Hepatocyte (in vitro differentiated cells): ENCODE measurements around the gene CNPPD1. TPM values are rescaled to one million over a fixed set of nuclear protein-coding genes. Genes with fewer than 3 reads are reported as not detected.
A peak's percentile ranks its signal among the peaks of the same experiment; 100 is the strongest.

Experiments
- DNase-seq: peaks from one replicate; pipeline ENCODE4 v3.0.0-alpha.2; 2016; ENCODE audit warnings: low spot score
- H2AFZ ChIP-seq: fragments of 200-600 bp; sonication (generic); 2 replicates; pipeline ENCODE4 v1.6.0; 2016; ENCODE audit warnings: antibody characterized with exemption, mild to moderate bottlenecking
- H3K27ac ChIP-seq: fragments of 200-600 bp; sonication (generic); 2 replicates; pipeline ENCODE4 v1.5.1; 2016; ENCODE audit warnings: mild to moderate bottlenecking
- H3K27me3 ChIP-seq: fragments of 200-600 bp; sonication (generic); 2 replicates; pipeline ENCODE4 v1.6.1; 2016
- H3K36me3 ChIP-seq: fragments of 200-600 bp; sonication (generic); replicated peaks from 2 replicates; pipeline ENCODE4 v1.5.1; 2016; ENCODE audit warnings: low read depth; ENCODE audit not compliant: insufficient read depth
- H3K4me1 ChIP-seq: fragments of 200-600 bp; sonication (generic); 2 replicates; pipeline ENCODE4 v1.5.1; 2016; ENCODE audit warnings: mild to moderate bottlenecking, moderate library complexity; ENCODE audit not compliant: insufficient read depth
- H3K4me2 ChIP-seq: fragments of 200-600 bp; sonication (generic); 2 replicates; pipeline ENCODE4 v1.6.0; 2016
- H3K4me3 ChIP-seq: fragments of 200-600 bp; sonication (generic); 2 replicates; pipeline ENCODE4 v1.5.1; 2016; ENCODE audit warnings: mild to moderate bottlenecking
- H3K79me2 ChIP-seq: fragments of 200-600 bp; sonication (generic); 2 replicates; pipeline ENCODE4 v1.6.0; 2017; ENCODE audit warnings: mild to moderate bottlenecking
- H3K9me2 ChIP-seq: fragments of 200-600 bp; sonication (generic); replicated peaks from 2 replicates; pipeline ENCODE4 v1.6.0; 2017; ENCODE audit warnings: mild to moderate bottlenecking; ENCODE audit not compliant: insufficient read depth
- H3K9me3 ChIP-seq: fragments of 200-600 bp; sonication (generic); 2 replicates; pipeline ENCODE4 v1.5.1; 2016; ENCODE audit warnings: low read depth, mild to moderate bottlenecking
- H4K20me1 ChIP-seq: fragments of 200-600 bp; sonication (generic); 2 replicates; pipeline ENCODE4 v1.6.0; 2016; ENCODE audit warnings: mild to moderate bottlenecking; ENCODE audit not compliant: insufficient read depth, poor library complexity, severe bottlenecking
- EZH2 ChIP-seq: fragments of 200-600 bp; sonication (generic); IDR thresholded peaks from 2 replicates; pipeline ENCODE4 v1.6.1; 2016; ENCODE audit warnings: antibody characterized with exemption, mild to moderate bottlenecking, borderline replicate concordance
- EZH2phosphoT487 ChIP-seq: fragments of 200-600 bp; sonication (generic); IDR thresholded peaks from one replicate; pipeline ENCODE4 v1.6.1; 2018; ENCODE audit warnings: antibody characterized with exemption, mild to moderate bottlenecking, low read depth, moderate library complexity; ENCODE audit not compliant: unreplicated experiment, severe bottlenecking
- WGBS: methylation state at CpG from one replicate; pipeline ENCODE4 v1.1.6; 2016; ENCODE audit warnings: low lambda C conversion rate; ENCODE audit errors: missing lambda C conversion rate; 5-methylcytosine and 5-hydroxymethylcytosine counted together
- polyA plus RNA-seq: library from polyadenylated mRNA; unstranded; fragments of >200 nt; fragmentation: Nextera tagmentation; extraction: Ambion mirVana; gene quantifications from 2 replicates; pipeline ENCODE4 v1.2.1, GENCODE V29; 2016
- total RNA-seq: library from RNA; depleted of rRNA; stranded (reverse); fragments of >200 nt; gene quantifications from 2 replicates; pipeline ENCODE4 v1.2.3, GENCODE V29; 2014
- TF ChIP-seq, protein P1 (sequence below): fragments of 200-600 bp; sonication (generic); IDR thresholded peaks from 2 replicates; pipeline ENCODE4 v1.5.1; 2016; ENCODE audit warnings: antibody characterized with exemption, mild to moderate bottlenecking; ENCODE audit not compliant: poor library complexity

Gene CNPPD1
- total and polyA plus RNA-seq, 2 experiments from 2014 or later = 34.0 to 49.4 TPM

DNA sequence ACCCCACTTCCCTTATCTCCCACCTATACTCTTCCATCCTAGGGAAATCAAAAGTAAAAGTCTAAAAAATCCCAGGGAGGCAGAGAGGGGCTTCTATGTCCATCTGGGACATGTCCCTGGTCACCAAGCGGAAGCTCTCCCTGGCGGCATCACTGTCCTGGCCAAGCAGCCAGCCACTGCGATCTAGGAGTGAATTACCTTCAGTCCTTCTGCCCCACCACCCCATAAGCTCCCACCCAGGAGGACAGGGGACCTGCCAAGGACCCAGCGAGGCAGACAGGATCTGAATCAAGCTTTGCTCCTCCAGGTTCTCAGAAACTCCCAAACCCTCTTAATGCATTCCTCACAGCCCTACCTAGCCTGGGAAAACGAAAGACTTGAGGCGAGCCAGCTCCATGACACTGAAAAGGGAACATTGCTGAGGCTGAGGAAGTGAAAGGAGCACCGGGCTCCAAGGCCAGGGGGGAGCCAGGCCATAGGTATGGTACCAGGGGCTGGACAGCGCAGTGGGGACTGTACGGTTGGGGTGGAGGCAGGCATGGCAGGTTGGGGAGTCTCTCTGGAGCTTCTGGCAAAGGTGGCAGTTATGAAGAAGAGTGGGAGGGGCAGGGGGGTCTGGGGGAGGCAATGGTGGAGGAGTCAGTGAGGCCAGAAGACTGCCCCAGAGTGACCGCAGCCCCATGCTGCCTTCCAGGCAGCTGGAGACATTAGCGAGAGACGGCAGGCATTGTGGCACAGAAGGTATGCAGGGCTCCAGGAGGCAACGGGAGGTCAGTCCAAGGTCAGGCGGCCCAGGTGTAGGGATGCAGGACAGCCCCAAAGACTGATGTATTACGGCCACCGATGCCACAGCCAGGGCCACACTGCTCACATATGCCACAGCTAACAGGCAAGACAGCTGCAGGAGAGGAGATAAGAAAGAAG lies 4.2 kb downstream of the CNPPD1 start:
- Histone ChIP-seq H3K4me2 (no peak overlapping the region), H3K27me3 (no peaks in the 10 kb centered on the region), H3K36me3 (no peaks in the 10 kb centered on the region), H3K4me3 (no peak overlapping the region), H3K27ac (no peak overlapping the region), H3K79me2 (peaks cover 20% of the 10 kb centered on the region), H4K20me1 (no peaks in the 10 kb centered on the region), H3K9me2 (no peaks in the 10 kb centered on the region), H3K9me3 (no peaks in the 10 kb centered on the region), H2AFZ (no peak overlapping the region), H3K4me1 (peaks cover 11% of the 10 kb centered on the region)
- WGBS = 94% methylated on average over 16 of the region's 16 CpGs
- DNase-seq = no peak
- TF ChIP-seq EZH2phosphoT487 = no peak
- TF ChIP-seq, protein P1, sequence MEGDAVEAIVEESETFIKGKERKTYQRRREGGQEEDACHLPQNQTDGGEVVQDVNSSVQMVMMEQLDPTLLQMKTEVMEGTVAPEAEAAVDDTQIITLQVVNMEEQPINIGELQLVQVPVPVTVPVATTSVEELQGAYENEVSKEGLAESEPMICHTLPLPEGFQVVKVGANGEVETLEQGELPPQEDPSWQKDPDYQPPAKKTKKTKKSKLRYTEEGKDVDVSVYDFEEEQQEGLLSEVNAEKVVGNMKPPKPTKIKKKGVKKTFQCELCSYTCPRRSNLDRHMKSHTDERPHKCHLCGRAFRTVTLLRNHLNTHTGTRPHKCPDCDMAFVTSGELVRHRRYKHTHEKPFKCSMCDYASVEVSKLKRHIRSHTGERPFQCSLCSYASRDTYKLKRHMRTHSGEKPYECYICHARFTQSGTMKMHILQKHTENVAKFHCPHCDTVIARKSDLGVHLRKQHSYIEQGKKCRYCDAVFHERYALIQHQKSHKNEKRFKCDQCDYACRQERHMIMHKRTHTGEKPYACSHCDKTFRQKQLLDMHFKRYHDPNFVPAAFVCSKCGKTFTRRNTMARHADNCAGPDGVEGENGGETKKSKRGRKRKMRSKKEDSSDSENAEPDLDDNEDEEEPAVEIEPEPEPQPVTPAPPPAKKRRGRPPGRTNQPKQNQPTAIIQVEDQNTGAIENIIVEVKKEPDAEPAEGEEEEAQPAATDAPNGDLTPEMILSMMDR = no peak
- no peak for TF ChIP-seq EZH2

- Histone ChIP-seq H3K27me3 (no peaks in the 10 kb centered on the region), H3K79me2 (peaks cover 20% of the 10 kb centered on the region), H3K36me3 (no peaks in the 10 kb centered on the region), H3K27ac (peak overlapping the region; percentile 60), H3K4me2 (no peak overlapping the region), H3K4me3 (no peak overlapping the region), H3K4me1 (peaks cover 11% of the 10 kb centered on the region), H2AFZ (no peak overlapping the region), H3K9me3 (no peaks in the 10 kb centered on the region), H4K20me1 (no peaks in the 10 kb centered on the region), H3K9me2 (no peaks in the 10 kb centered on the region)
- TF ChIP-seq EZH2 (no peak), EZH2phosphoT487 (no peak)
- TF ChIP-seq, protein P1 = peak; percentile 62
- peak; percentile 68 for DNase-seq
- 56% methylated on average over 6 of the region's 6 CpGs for whole genome bisulfite sequencing
Observed at GRCh38 chr2:219171231-219171651, 5.5 kb downstream of the CNPPD1 start.

DNA sequence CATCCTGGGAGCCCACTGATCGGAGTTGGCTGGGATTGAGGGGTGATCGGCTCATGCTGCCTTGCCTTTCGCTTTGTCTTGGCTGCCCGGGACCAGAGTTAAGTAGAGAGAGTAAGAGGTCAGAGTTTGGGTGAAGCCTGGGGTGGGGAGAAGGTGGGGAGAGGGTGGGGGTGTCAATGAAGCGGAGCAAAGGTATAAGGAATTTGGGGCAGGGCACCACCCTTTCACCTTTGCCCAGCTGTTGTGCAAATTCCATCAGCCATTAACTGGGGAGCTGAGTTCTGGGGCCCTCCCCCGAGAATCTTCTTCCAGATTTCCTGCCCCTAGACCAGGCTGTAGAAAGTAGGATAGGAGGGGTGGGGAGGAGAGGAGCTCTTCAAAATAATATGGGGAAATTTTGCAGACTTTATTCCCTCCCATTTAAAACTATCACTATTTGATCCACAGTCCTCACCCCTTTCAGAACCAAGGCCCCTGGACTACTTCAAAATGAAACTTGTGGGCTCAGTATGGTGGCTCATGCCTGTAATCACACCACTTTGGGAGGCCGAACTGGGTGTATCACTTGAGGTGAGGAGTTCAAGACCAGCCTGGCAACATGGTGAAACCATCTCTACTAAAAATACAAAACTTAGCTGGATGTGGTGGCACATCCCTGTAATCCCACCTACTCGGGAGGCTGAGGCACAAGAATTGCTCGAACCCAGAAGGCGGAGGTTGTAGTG lies 6.6 kb downstream of the CNPPD1 start, which contains the start of gene SLC23A3:
TSS of gene SLC23A3 (minus strand) at position 100 of the 725 bp plus-strand sequence. CDS start at position 55, 45 bp downstream.
- no peak within 1 kb of the TSS for H2AFZ ChIP-seq
- H3K4me3 ChIP-seq = no peak within 1 kb of the TSS
- H3K36me3 ChIP-seq = no peaks in the 10 kb centered on the region
- DNase-seq = no peak
- H4K20me1 ChIP-seq = no peaks in the 10 kb centered on the region
- 83% methylated on average over 10 of the region's 10 CpGs for WGBS
- H3K27ac ChIP-seq = no peak within 1 kb of the TSS
- H3K27me3 ChIP-seq = no peaks in the 10 kb centered on the region
- peaks cover 3% of the 10 kb centered on the region for H3K4me1 ChIP-seq
- no peaks in the 10 kb centered on the region for H3K9me2 ChIP-seq
- H3K79me2 ChIP-seq = peaks cover 12% of the 10 kb centered on the region
- no peaks in the 10 kb centered on the region for H3K9me3 ChIP-seq
- TF ChIP-seq EZH2 = no peak
- no peak for TF ChIP-seq EZH2phosphoT487
- TF ChIP-seq, protein P1 = no peak
- H3K4me2 ChIP-seq = peak within 1 kb of the TSS; percentile 46
